Endothelial cell of umbilical vein (primary cell): ENCODE measurements around the gene ASRGL1.

ENCODE experiments used
- CTCF ChIP-seq, 2 donors: IDR thresholded peaks; 1 replicate in 1 of 2; 2 replicates in 1 of 2; pipeline ENCODE4 v1.5.1; 2011; ENCODE audit warnings: low read length in 2 of 2, mild to moderate bottlenecking in 2 of 2, moderate library complexity in 2 of 2, control low read depth in 1 of 2, inconsistent platforms in 1 of 2, low read depth in 1 of 2; ENCODE audit not compliant: insufficient read depth in 1 of 2; ENCODE audit errors: extremely low read depth in 1 of 2
- EZH2 ChIP-seq: IDR thresholded peaks from 2 replicates; pipeline ENCODE4 v1.6.1; 2012; ENCODE audit warnings: borderline replicate concordance, low read depth, mild to moderate bottlenecking, moderate library complexity, low read length, inconsistent platforms; ENCODE audit not compliant: severe bottlenecking
- POLR2A ChIP-seq: IDR thresholded peaks from 2 replicates; pipeline ENCODE4 v1.6.1; 2012; ENCODE audit warnings: low read depth, mild to moderate bottlenecking, control low read depth, low read length
- POLR2AphosphoS5 ChIP-seq: IDR thresholded peaks from 2 replicates; pipeline ENCODE4 v1.6.1; 2012; ENCODE audit warnings: low read depth, mild to moderate bottlenecking, control low read depth, low read length, moderate library complexity; ENCODE audit not compliant: insufficient read depth
- TF ChIP-seq, protein P1 (sequence below): IDR thresholded peaks from 2 replicates; pipeline ENCODE4 v1.6.1; 2011; ENCODE audit not compliant: insufficient read depth, insufficient read length

DNA sequence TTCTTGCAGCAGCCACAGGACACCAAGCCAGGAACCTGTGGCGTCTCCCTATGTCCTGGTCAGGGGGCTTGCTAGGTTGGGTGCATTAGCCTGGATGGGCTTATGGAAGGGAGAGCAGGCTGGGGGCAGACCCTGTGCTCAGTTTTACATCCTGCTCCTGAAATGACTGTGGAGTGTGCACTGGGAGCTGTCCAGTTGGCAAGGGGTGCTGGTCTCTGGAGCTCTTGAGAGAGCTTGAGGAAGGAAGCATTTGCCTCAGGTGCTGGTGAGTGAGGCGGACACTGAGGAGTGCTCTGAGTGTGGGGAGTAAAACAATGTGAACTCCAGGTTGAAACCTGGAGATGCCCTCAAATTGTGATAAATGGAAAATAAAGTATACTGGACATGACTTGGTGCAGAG lies 41.7 kb upstream of the ASRGL1 start:
- TF ChIP-seq CTCF (IDR thresholded peaks at IDR 0.05; ENCODE audit: extremely low read depth in 1 of 2, insufficient read depth in 1 of 2, low read depth in 1 of 2, low read length in 2 of 2) (no peak), POLR2AphosphoS5 (no peak), POLR2A (no peak), EZH2 (no peak)
- TF ChIP-seq, protein P1, sequence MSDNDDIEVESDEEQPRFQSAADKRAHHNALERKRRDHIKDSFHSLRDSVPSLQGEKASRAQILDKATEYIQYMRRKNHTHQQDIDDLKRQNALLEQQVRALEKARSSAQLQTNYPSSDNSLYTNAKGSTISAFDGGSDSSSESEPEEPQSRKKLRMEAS = no peak
